GM19023 (cell line): ENCODE data around the gene CFL2.
"Not testable (repeated sequence)": the region's sequence is repeated elsewhere in the genome, so short reads cannot be mapped to it uniquely, and the experiment has no call there.

Experiments
- ATAC-seq: cut with Tn5 transposase; IDR thresholded peaks from one replicate; pipeline ENCODE4 v1.9.1; 2021; ENCODE audit warnings: mild to moderate bottlenecking, moderate library complexity; ENCODE audit not compliant: unreplicated experiment

Gene CFL2

GRCh38 chr14:34714320-34715126, at the start of gene CFL2:
CFL2 (minus strand) TSS chr14:34714593; CDS start chr14:34714540, 53 bp downstream.
- ATAC-seq, result peak; percentile 91

GRCh38 chr14:34755215-34755614, 40.8 kb upstream of the CFL2 start:
- no peak for ATAC-seq

GRCh38 chr14:34754687-34755086, 40.3 kb upstream of the CFL2 start:
- ATAC-seq, result no peak

- no peak for ATAC-seq
Measured at GRCh38 chr14:34750670-34751069, 36.3 kb upstream of the CFL2 start.

DNA sequence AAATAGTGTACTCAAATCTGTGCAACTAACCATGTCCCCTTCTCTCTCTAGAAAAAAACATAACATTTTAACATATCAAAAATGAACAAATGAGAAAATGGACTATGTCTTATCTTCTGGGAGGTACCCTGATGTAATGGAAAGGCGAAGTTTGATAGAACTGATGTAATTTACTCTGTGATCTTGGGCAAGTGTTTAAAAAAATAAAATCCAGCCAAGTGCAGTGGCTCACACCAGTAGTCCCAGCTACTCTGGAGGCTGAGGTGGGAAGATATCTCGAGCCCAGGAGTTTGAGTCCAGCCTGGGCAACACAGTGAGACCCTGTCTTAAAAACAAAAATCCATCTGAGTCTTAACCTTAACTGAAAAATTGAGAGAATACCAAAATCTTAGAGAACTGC, 35.8 kb upstream of the CFL2 start:
- ATAC-seq, result no peak

DNA sequence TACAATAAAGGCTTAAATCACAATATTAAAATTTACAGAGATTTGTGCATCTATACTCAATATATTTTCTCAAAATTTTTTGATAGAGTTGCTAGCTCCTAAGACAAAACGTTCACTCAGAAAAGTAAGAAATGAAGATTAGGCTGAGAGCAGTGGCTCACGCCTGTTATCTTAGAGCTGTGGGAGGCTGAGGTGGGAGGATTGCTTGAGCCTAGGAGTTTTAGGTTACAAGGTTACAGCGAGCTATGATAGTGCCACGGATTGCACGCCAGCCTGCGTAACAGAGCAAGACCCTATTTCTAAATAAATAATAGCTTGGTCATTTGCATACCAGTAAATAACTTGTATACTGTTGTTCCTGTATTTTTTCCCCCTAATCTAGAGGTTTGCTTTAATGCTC, 35.0 kb upstream of the CFL2 start:
- no peak for ATAC-seq

GRCh38 chr14:34742270-34743115, 28.1 kb upstream of the CFL2 start:
- ATAC-seq, result no peak

DNA sequence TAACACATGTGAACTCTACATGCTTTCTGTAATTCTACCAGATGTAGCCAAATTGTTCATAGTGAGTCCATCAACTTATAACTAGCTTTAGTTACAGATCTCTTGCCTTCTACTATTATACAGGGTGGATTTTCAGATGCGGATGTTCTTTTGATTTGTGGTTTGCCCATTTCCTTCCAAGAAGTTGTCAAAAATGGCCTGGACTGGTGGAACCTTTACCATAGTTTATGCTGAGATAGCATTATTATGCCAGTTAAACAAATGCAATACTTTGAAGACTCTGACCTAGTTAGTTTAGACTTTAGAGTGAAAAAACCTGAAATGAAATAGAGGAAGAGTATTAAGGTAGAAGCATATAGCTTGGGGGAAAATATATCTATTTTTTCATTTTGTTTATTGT, 27.4 kb upstream of the CFL2 start:
- ATAC-seq, result no peak

GRCh38 chr14:34740139-34740538, 25.7 kb upstream of the CFL2 start:
- ATAC-seq, result not testable (repeated sequence)

DNA sequence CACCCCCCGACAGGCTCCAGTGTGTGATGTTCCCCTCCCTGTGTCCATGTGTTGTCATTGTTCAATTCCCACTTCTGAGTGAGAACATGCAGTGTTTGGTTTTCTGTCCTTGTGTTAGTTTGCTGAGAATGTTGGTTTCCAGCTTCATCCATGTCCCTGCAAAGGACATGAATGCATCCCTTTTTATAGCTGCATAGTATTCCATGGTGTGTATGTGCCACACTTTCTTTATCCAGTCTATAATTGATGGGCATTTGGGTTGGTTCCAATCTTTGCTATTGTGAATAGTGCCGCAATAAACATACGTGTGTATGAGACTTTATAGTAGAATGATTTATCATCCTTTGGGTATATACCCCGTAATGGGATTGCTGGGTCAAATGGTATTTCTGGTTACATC, 22.7 kb upstream of the CFL2 start:
- ATAC-seq, result not testable (repeated sequence)

DNA sequence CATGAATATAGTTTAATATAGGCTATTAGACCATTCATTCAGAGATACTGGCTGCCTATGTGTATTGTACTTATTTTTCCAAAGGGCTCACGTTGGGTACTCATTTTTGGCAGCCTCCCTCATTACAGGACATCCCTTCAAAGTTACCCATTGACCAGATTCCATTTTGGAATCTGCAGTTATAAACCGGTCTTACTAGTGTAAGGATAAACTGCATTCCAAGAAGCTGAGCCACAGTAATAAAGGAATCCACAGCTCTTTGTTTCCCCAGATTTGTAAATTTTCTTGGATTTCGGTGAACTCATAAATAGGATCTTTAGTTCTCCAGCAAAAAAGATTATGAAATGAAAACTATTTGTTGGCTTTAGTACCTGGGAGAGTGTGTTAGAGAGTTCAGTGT, 18.9 kb upstream of the CFL2 start:
- ATAC-seq, result no peak

- ATAC-seq, result no peak
Measured at GRCh38 chr14:34732802-34733201, 18.4 kb upstream of the CFL2 start.

- no peak for ATAC-seq
Measured at GRCh38 chr14:34723867-34724266, 9.5 kb upstream of the CFL2 start.

DNA sequence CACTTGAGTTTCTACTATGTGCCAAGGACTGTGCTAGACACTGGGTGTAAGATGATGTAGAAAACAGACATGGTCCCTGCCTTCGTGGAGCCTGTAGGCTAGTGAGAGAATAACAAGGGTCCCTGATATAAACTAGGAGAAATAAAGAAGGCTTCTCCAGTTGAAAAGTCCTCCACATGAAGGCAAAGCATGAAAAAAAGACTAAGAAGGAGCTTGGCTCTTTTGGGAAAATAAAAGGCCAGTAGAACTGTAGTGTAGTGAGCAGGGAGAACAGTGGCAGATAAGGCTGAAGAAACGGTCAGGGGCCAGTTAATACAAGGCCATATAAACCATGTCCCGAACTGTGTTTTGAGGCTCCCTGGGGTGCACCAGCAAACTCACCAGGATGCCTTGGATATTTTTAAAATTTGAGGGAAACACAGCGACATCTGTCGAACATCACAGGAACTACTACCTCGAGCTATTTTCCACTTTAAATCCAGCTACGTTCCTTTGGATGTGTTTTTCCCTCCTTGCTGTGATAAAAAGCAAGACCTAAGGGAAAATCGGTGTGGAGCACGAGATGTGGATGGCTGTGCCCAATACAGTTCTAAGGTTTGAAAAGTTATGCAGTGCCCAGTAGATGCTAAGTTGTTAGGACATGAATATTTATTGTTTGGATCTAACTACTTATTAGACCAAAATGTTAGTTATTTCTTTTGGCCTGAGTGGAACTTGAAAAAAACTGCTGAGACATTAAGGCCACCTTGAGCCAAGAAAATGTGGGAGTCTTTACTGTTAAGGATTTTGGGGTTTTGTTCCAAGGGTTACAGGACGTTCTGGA, 8.5 kb upstream of the CFL2 start:
- ATAC-seq, result no peak

GRCh38 chr14:34721129-34721528, 6.7 kb upstream of the CFL2 start:
- ATAC-seq, result no peak

DNA sequence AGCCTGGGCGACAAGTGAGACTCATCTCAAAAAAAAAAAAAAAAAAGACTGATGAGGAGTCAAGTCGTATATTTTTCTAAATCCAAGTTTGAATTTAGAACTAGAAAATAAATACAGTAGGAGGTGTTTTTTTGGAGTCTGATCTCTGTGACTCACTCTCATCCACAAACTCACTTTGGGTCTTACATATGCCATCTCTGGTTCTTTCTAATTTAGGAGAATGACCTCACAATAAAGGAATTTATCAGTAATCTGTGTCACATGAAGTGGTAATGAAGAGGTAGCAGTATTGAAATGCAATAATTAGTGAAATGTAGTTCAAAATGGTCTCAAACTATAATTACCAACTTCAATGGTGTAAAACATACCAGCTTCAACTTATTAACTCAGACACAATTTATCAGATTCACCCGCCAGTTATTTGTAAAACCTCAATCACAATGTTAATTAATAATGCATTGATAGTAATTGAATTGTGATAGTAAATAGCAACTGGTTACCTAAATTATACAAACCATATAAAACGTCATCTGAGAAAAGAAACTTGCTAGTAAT, 4.4 kb upstream of the CFL2 start:
- ATAC-seq, result no peak

- ATAC-seq, result no peak
Measured at GRCh38 chr14:34715127-34715863, 902 bp upstream of the CFL2 start.

- ATAC-seq, result peak; percentile 27
Measured at GRCh38 chr14:34713681-34714319, 593 bp downstream of the CFL2 start.

DNA sequence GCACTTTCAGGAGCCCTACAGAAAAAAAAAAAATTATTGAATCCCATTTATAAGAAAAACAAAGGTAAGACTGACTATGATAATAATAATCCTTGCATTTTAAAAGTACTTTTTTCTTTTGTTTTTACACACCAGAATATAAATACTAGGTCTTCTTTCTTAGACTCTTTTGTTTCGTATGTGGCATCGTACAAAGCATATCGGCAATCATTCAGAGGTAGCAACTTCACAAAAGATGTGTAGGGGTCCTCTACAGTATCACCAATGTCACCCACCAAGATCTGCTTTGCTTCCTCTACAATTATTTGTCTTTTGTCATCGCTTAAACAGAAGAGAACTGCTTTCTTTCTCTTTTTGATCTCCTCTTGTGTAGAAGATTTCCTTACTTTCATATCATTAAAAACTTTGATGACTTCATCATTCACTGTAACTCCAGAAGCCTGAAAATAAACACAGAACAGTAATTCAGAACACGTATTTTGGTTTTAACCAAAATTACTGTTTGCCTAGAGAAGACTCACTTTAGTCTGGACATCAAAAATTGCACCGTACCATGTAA, 1.2 kb downstream of the CFL2 start:
- ATAC-seq, result no peak
